GM12864 (cell line): ENCODE measurements around the gene ADORA2A.

Experiments
- DNase-seq: peaks from one replicate; pipeline ENCODE4 v3.0.0-alpha.2; 2011; ENCODE audit warnings: low read depth
- H3K4me3 ChIP-seq: 2 replicates; pipeline ENCODE4 v1.5.1; 2011; ENCODE audit warnings: mild to moderate bottlenecking, low read depth, low read length, control low read depth
- TF ChIP-seq, protein P1 (sequence below): IDR thresholded peaks from 2 replicates; pipeline ENCODE4 v1.5.1; 2011; ENCODE audit warnings: low read depth, mild to moderate bottlenecking, moderate library complexity, low read length, control low read depth, inconsistent platforms; ENCODE audit errors: missing control alignments

The ADORA2A gene

DNA sequence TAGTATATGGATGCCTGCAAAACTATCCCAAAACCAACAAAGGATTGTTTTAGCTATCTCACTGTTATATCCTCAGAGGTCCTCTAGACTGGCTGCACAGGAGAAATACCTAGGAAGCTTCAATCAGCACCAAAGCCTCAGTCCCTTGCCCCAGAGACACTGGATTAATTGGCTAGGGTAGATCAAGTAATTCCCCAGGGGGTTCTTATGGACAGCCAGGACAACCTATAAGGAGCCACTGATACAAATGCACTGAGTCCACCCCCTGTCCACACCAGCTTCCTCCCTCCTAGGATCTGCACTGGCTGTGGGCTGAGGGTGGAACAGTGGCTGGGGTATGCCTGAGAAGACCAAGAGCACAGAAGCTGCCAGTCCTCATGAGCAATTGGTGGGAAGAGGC, 16.3 kb downstream of the ADORA2A start:
- TF ChIP-seq, protein P1, sequence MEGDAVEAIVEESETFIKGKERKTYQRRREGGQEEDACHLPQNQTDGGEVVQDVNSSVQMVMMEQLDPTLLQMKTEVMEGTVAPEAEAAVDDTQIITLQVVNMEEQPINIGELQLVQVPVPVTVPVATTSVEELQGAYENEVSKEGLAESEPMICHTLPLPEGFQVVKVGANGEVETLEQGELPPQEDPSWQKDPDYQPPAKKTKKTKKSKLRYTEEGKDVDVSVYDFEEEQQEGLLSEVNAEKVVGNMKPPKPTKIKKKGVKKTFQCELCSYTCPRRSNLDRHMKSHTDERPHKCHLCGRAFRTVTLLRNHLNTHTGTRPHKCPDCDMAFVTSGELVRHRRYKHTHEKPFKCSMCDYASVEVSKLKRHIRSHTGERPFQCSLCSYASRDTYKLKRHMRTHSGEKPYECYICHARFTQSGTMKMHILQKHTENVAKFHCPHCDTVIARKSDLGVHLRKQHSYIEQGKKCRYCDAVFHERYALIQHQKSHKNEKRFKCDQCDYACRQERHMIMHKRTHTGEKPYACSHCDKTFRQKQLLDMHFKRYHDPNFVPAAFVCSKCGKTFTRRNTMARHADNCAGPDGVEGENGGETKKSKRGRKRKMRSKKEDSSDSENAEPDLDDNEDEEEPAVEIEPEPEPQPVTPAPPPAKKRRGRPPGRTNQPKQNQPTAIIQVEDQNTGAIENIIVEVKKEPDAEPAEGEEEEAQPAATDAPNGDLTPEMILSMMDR = no peak
- no peak for DNase-seq

DNA sequence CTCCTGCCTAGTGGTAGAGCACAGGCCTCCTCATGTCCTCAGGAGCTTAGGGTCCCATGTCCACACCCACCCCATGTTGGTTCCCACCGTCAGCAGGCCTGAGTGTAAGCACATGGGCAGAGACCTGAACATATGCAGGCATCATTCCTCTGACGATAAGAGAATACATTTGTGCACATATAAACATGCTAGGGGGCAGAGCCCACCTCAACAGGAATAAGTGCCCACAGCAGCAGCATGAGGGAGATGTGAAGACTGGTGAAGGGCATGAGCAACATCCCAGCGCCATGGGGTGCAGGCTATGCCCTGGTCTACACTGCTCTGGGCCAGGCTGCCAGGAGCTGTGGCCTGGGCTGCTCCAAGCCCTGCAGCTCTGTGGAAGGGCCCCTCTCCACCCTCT, 16.9 kb downstream of the ADORA2A start:
- TF ChIP-seq, protein P1 = no peak
- no peak for DNase-seq
- H3K4me3 ChIP-seq = no peak overlapping the region

More for the DNA sequence above, 16.3 kb downstream of the ADORA2A start:
- no peak overlapping the region for H3K4me3 ChIP-seq

DNA sequence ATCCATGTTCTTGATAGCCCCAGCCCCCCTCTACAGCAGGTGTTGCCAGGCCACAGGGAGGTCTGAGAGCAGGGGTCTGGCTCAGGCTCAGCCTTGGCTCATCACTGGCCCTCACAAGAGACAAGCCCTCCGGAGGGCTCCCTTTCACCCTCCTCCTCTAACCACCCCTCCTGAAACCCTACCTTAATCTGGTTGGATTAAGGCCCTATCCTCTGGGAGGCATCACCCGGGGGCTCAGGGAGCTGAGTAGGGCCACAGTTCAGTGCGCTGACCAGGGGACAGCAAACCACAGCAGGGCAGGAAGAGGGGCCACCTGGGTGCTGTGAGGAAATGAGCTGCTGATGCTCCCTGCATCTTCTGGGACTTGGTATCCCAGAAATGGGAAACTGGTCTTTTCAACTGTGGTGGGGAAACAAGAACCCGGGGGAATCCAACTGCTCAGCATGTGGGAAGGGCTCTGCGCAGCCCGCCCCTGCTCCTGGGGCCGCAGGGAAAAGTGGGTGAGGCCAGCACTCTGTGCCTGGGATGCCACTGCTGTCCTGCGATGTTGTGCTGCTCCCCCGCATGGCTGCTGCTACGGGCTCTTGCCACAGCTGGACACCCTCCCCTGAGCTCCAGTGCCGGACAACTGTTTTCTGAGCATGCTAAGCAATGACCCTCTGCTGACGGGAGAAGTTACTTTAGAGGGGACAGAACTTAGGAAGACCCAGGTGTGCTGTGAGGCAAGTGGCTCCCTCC, 17.5 kb downstream of the ADORA2A start:
- TF ChIP-seq, protein P1 = no peak
- H3K4me3 ChIP-seq = no peak overlapping the region
- no peak for DNase-seq

DNA sequence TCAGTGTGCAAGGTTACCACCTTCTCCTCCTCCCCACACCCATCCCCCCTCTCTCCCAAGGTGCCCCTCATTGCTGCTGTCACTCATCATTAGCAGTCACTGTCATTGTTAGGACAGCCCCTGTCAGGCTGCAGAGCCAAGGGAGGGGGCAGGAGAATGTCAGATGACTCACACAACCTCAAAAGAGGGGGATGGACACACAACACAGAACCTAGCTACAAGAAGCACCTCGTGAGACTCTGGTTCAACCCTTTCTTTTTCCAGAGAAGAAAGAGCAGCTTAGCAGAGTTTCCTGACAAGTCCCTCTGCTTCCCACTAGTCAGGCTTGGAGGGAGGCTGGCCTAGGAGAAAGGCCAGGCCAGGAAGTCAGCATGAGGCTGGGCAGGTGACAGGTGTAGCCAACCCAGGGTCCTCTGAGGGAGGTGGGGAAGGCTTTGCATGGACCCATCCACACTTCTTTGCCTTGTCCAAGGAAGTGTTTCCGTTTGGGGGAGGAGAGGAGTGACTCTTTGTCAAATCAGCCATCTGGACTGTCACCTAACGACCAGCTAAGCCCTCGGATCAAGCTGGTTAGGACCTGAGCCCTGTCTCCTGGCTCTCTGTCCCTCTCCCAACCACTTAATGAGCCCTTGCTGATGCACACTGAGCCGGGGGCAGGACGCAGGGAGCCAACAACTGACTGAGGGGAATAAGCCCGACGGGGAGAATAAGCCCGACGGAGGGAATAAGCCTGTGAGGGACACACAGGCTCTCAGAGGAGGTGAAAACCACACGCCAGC, 18.3 kb downstream of the ADORA2A start:
- DNase-seq = no peak
- no peak overlapping the region for H3K4me3 ChIP-seq
- TF ChIP-seq, protein P1 = no peak

DNA sequence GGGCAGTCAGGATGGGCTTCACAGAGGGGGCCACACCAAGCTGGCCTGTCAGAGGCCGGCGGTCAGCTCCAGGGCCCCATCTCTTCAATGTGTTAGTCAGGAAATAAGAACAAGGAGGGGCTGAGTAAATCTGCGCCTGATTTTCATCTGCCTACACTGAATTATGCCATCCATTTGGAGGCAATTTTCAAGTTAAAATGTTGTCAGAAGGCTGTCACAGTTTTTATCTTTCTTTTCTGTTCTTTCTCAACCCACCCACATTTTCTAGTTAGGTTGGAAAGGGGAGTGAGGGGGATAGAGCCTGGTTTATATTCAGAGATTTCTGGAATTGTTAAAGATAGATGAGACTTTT, 18.8 kb downstream of the ADORA2A start:
- DNase-seq = no peak
- H3K4me3 ChIP-seq = no peak overlapping the region
- TF ChIP-seq, protein P1 = no peak

DNA sequence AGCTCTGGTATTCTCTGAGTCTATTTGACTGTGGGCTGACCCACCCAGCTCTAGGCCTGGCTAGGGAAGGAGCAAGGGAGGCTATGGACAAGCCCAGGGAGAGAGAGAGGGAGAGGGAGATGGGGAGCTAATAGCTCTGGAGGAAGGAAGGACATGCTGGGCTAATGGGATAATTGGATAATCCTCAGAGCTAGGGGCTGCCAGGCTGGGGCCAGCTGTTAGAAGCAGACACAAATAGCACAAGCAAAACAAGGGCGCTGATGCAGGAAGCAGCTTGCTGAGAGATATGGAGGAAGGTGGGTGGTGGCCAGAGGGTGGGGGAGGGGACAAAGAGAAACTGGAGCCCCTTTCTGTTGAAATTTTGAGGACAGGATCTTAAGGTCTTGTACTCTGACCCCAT, 23.2 kb downstream of the ADORA2A start:
- DNase-seq = no peak
- no peak overlapping the region for H3K4me3 ChIP-seq
- TF ChIP-seq, protein P1 = no peak
